Liver (tissue), 3 donors: Measurements from ENCODE around the gene RANBP17.

Experiments used
- CTCF ChIP-seq: fragments of 150-350 bp; IDR thresholded peaks from 2 replicates; pipeline ENCODE4 v1.5.1; 2017; ENCODE audit warnings: improper control_type of control experiment, low read depth, low read length; ENCODE audit not compliant: missing input control
- GABPA ChIP-seq, 2 donors: IDR thresholded peaks in 1 of 2; conservative IDR thresholded peaks in 1 of 2; 2 replicates each; pipeline ENCODE4 v1.6.1; 2016; ENCODE audit warnings: antibody characterized with exemption in 2 of 2, mild to moderate bottlenecking in 1 of 2, moderate library complexity in 1 of 2
- HNF4G ChIP-seq: IDR thresholded peaks from 2 replicates; pipeline ENCODE4 v1.6.1; 2016; ENCODE audit warnings: antibody characterized with exemption
- JUND ChIP-seq, 2 donors: IDR thresholded peaks; 2 replicates each; pipeline ENCODE4 v1.6.1; 2016; ENCODE audit warnings: antibody characterized with exemption in 2 of 2
- MAX ChIP-seq: IDR thresholded peaks from 2 replicates; pipeline ENCODE4 v1.6.1; 2016; ENCODE audit warnings: antibody characterized with exemption
- SP1 ChIP-seq: IDR thresholded peaks from 2 replicates; pipeline ENCODE4 v1.6.1; 2018; ENCODE audit warnings: antibody characterized with exemption, mild to moderate bottlenecking
- TAF1 ChIP-seq: conservative IDR thresholded peaks from 2 replicates; pipeline ENCODE4 v1.6.1; 2016; ENCODE audit warnings: antibody characterized with exemption, mild to moderate bottlenecking
- donor health status: healthy.
- donor health status: healthy.

- no peak for TF ChIP-seq CTCF
- no peak for TF ChIP-seq TAF1
- TF ChIP-seq HNF4G = no peak
- no peak for TF ChIP-seq JUND (IDR thresholded peaks at IDR 0.05)
- TF ChIP-seq SP1 = no peak
- no peak for TF ChIP-seq GABPA (IDR thresholded peaks at IDR 0.05 in 1 of 2, conservative IDR thresholded peaks at IDR 0.05 in 1 of 2)
- TF ChIP-seq MAX = no peak
These were observed 266.3 kb downstream of the RANBP17 start for GRCh38 chr5:171128136-171128535.
